ENCODE data around the gene TRIM44.
"Not testable (repeated sequence)": the region's sequence is repeated elsewhere in the genome, so short reads cannot be mapped to it uniquely, and the experiment has no call there.

The TRIM44 gene

GRCh38 chr11:35812828-35813227 lies 150.3 kb downstream of the TRIM44 start:
- H3K4me3 Mint-ChIP-seq: no peak overlapping the region
- peaks cover 5 to 6% of the 10 kb centered on the region in 2 donors for H3K9me3 Mint-ChIP-seq
- DNase-seq (no peak), ATAC-seq (no peak)
- H3K27ac Mint-ChIP-seq: no peak overlapping the region
- H3K4me1 Mint-ChIP-seq: no peaks in the 10 kb centered on the region
- H3K27me3 Mint-ChIP-seq: no peaks in the 10 kb centered on the region

- no peak for ATAC-seq
- Mint-ChIP-seq H3K27ac (no peak overlapping the region), H3K4me1 (no peaks in the 10 kb centered on the region), H3K27me3 (no peaks in the 10 kb centered on the region), H3K9me3 (peaks cover 5 to 6% of the 10 kb centered on the region in 2 donors), H3K4me3 (no peak overlapping the region)
- DNase-seq: no peak
Measured at GRCh38 chr11:35814081-35814695, 151.6 kb downstream of the TRIM44 start.

- Mint-ChIP-seq H3K9me3 (peaks cover 5 to 6% of the 10 kb centered on the region in 2 donors), H3K27ac (no peak overlapping the region), H3K4me3 (no peak overlapping the region), H3K27me3 (no peaks in the 10 kb centered on the region), H3K4me1 (no peaks in the 10 kb centered on the region)
- DNase-seq (no peak), ATAC-seq (no peak)
Measured at GRCh38 chr11:35814720-35815305, 152.2 kb downstream of the TRIM44 start.

GRCh38 chr11:35815556-35816315 lies 153.2 kb downstream of the TRIM44 start:
- H3K9me3 Mint-ChIP-seq: peaks cover 5 to 6% of the 10 kb centered on the region in 2 donors
- H3K4me3 Mint-ChIP-seq: no peak overlapping the region
- H3K27me3 Mint-ChIP-seq: no peaks in the 10 kb centered on the region
- no peak for DNase-seq
- no peaks in the 10 kb centered on the region for H3K4me1 Mint-ChIP-seq
- no peak overlapping the region for H3K27ac Mint-ChIP-seq
- ATAC-seq: no peak

GRCh38 chr11:35820614-35821013 lies 158.0 kb downstream of the TRIM44 start:
- Mint-ChIP-seq H3K27me3 (no peaks in the 10 kb centered on the region), H3K4me1 (peaks cover 11% of the 10 kb centered on the region), H3K9me3 (peaks cover 5 to 6% of the 10 kb centered on the region in 2 donors), H3K4me3 (no peak overlapping the region), H3K27ac (no peak overlapping the region)
- DNase-seq (no peak), ATAC-seq (no peak)

- Mint-ChIP-seq H3K4me3 (peak overlapping the region in 1 of 2 donors; percentile 38), H3K27ac (no peak overlapping the region), H3K9me3 (no peaks in the 10 kb centered on the region), H3K4me1 (peaks cover 11% of the 10 kb centered on the region), H3K27me3 (no peaks in the 10 kb centered on the region)
- DNase-seq (no peak), ATAC-seq (no peak)
Measured at GRCh38 chr11:35822815-35823495, 160.4 kb downstream of the TRIM44 start.

- no peak for DNase-seq
- no peak overlapping the region for H3K4me3 Mint-ChIP-seq
- no peak for ATAC-seq
- peaks cover 11% of the 10 kb centered on the region for H3K4me1 Mint-ChIP-seq
- H3K27me3 Mint-ChIP-seq: no peaks in the 10 kb centered on the region
- H3K9me3 Mint-ChIP-seq: no peaks in the 10 kb centered on the region
- H3K27ac Mint-ChIP-seq: no peak overlapping the region
Measured at GRCh38 chr11:35823742-35824298, 161.2 kb downstream of the TRIM44 start.

- H3K4me1 Mint-ChIP-seq: peaks cover 11% of the 10 kb centered on the region
- DNase-seq (no peak), ATAC-seq (no peak)
- peak overlapping the region in 1 of 2 donors; percentile 63 for H3K27ac Mint-ChIP-seq
- H3K27me3 Mint-ChIP-seq: no peaks in the 10 kb centered on the region
- no peak overlapping the region for H3K4me3 Mint-ChIP-seq
- H3K9me3 Mint-ChIP-seq: no peaks in the 10 kb centered on the region
Measured at GRCh38 chr11:35825386-35825785, 162.8 kb downstream of the TRIM44 start.

GRCh38 chr11:35826006-35826405 lies 163.4 kb downstream of the TRIM44 start:
- DNase-seq (no peak), ATAC-seq (no peak)
- no peaks in the 10 kb centered on the region for H3K9me3 Mint-ChIP-seq
- no peaks in the 10 kb centered on the region for H3K27me3 Mint-ChIP-seq
- peaks cover 11% of the 10 kb centered on the region for H3K4me1 Mint-ChIP-seq
- no peak overlapping the region for H3K4me3 Mint-ChIP-seq
- no peak overlapping the region for H3K27ac Mint-ChIP-seq

- H3K4me3 Mint-ChIP-seq: no peak overlapping the region
- H3K9me3 Mint-ChIP-seq: no peaks in the 10 kb centered on the region
- H3K27me3 Mint-ChIP-seq: no peaks in the 10 kb centered on the region
- no peak overlapping the region for H3K27ac Mint-ChIP-seq
- no peak for ATAC-seq
- no peak for DNase-seq
- H3K4me1 Mint-ChIP-seq: peaks cover 8% of the 10 kb centered on the region
Measured at GRCh38 chr11:35826949-35827348, 164.4 kb downstream of the TRIM44 start.

GRCh38 chr11:35836205-35836604 lies 173.6 kb downstream of the TRIM44 start:
- Mint-ChIP-seq H3K4me1 (no peaks in the 10 kb centered on the region), H3K27me3 (peaks cover 11% of the 10 kb centered on the region), H3K4me3 (no peak overlapping the region), H3K27ac (no peak overlapping the region), H3K9me3 (peaks cover 4 to 6% of the 10 kb centered on the region in 2 donors)
- ATAC-seq (no peak), DNase-seq (no peak)

- Mint-ChIP-seq H3K9me3 (peaks cover 4 to 5% of the 10 kb centered on the region in 2 donors), H3K27me3 (peaks cover 11% of the 10 kb centered on the region), H3K4me1 (no peaks in the 10 kb centered on the region), H3K27ac (no peak overlapping the region), H3K4me3 (no peak overlapping the region)
- ATAC-seq (no peak), DNase-seq (no peak)
Measured at GRCh38 chr11:35838071-35838470, 175.5 kb downstream of the TRIM44 start.

- peaks cover 11% of the 10 kb centered on the region for H3K27me3 Mint-ChIP-seq
Measured at GRCh38 chr11:35838697-35839367, 176.3 kb downstream of the TRIM44 start.

GRCh38 chr11:35839368-35840161 lies 177.0 kb downstream of the TRIM44 start:
- H3K9me3 Mint-ChIP-seq: peaks cover 0 to 4% of the 10 kb centered on the region in 2 donors
- H3K4me3 Mint-ChIP-seq: no peak overlapping the region
- DNase-seq (no peak), ATAC-seq (no peak)
- no peaks in the 10 kb centered on the region for H3K4me1 Mint-ChIP-seq
- H3K27ac Mint-ChIP-seq: peak overlapping the region in 1 of 2 donors; percentile 64
- peaks cover 11% of the 10 kb centered on the region for H3K27me3 Mint-ChIP-seq

More at GRCh38 chr11:35838697-35839367, 176.3 kb downstream of the TRIM44 start:
- not testable (repeated sequence) for H3K9me3 Mint-ChIP-seq, DNase-seq, H3K4me3 Mint-ChIP-seq, H3K4me1 Mint-ChIP-seq, H3K27ac Mint-ChIP-seq, ATAC-seq

Measured in stimulated activated naive CD8-positive, alpha-beta T cell treated with anti-CD3 and anti-CD28 coated beads, Interleukin-15, amount 100 ng/mL, for 72 hours (primary cell).